ENCODE data around the gene SPTBN2.
A peak's percentile ranks its signal among the peaks of the same experiment; 100 is the strongest.

DNA sequence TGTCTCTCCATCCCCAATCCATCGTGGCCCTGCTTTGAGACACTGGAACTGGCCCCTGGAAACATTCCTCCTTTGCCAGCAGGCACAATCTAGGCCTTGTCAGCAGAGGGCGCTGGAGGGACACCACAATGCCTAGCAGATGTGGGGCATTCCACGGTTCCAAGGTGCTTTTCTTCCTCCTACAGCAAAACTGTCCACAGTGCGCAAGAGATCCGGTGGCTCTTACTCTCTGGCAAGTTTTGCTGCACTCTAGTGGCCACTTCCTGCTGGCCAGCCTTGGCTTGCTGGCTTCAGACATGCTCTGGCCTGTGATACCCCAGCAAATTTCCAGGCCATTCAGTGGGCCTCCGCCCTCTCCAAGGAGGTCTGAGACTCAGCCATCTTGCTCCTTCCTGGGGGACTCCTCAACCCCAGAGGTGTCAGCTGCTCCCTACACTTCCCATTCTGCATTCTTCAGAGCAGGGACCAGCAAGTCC lies 34.2 kb downstream of the SPTBN2 start:
- TF ChIP-seq, protein P1, sequence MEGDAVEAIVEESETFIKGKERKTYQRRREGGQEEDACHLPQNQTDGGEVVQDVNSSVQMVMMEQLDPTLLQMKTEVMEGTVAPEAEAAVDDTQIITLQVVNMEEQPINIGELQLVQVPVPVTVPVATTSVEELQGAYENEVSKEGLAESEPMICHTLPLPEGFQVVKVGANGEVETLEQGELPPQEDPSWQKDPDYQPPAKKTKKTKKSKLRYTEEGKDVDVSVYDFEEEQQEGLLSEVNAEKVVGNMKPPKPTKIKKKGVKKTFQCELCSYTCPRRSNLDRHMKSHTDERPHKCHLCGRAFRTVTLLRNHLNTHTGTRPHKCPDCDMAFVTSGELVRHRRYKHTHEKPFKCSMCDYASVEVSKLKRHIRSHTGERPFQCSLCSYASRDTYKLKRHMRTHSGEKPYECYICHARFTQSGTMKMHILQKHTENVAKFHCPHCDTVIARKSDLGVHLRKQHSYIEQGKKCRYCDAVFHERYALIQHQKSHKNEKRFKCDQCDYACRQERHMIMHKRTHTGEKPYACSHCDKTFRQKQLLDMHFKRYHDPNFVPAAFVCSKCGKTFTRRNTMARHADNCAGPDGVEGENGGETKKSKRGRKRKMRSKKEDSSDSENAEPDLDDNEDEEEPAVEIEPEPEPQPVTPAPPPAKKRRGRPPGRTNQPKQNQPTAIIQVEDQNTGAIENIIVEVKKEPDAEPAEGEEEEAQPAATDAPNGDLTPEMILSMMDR (IDR thresholded peaks at IDR 0.05; ENCODE audit: insufficient read depth, low read length) = peak; percentile 96
- TF ChIP-seq SPI1 (IDR thresholded peaks at IDR 0.05; ENCODE audit: borderline replicate concordance, low read depth) = no peak

All from HL-60 (cell line).